DOHH2 (cell line): ENCODE data around the gene PLK4.

Experiments used
- H3F3A ChIP-seq: fragments of 200-600 bp; sonication (generic), shearing (Covaris generic); 2 replicates; pipeline ENCODE4 v1.6.0; 2016; ENCODE audit warnings: antibody characterized with exemption, mild to moderate bottlenecking; ENCODE audit not compliant: control insufficient read depth, insufficient read depth
- H3K27ac ChIP-seq: fragments of 200-600 bp; sonication (generic); 2 replicates; pipeline ENCODE4 v1.5.1; 2014; ENCODE audit warnings: low read depth, mild to moderate bottlenecking, low read length, moderate library complexity
- H3K27me3 ChIP-seq: fragments of 200-600 bp; sonication (generic); 2 replicates; pipeline ENCODE4 v1.6.1; 2014; ENCODE audit warnings: mild to moderate bottlenecking, low read length, mixed read lengths; ENCODE audit not compliant: control insufficient read depth
- H3K36me3 ChIP-seq: fragments of 200-600 bp; sonication (generic); 2 replicates; pipeline ENCODE4 v1.6.1; 2014; ENCODE audit warnings: mild to moderate bottlenecking, low read length, moderate library complexity, mixed read lengths; ENCODE audit not compliant: control insufficient read depth
- H3K4me1 ChIP-seq: fragments of 200-600 bp; sonication (generic); 2 replicates; pipeline ENCODE4 v1.6.1; 2014; ENCODE audit warnings: mild to moderate bottlenecking, low read length, mixed read lengths; ENCODE audit not compliant: control insufficient read depth
- H3K4me2 ChIP-seq: fragments of 200-600 bp; sonication (generic); 2 replicates; pipeline ENCODE4 v1.6.0; 2014; ENCODE audit warnings: mild to moderate bottlenecking, low read length, moderate library complexity
- H3K4me3 ChIP-seq: fragments of 200-600 bp; sonication (generic); 2 replicates; pipeline ENCODE4 v1.5.1; 2014; ENCODE audit warnings: mild to moderate bottlenecking, low read length, mixed read lengths
- H3K79me2 ChIP-seq: fragments of 200-600 bp; sonication (generic); 2 replicates; pipeline ENCODE4 v1.6.1; 2014; ENCODE audit warnings: mild to moderate bottlenecking, low read length, mixed read lengths; ENCODE audit not compliant: control insufficient read depth
- H3K9me2 ChIP-seq: fragments of 200-600 bp; sonication (generic); replicated peaks from 2 replicates; pipeline ENCODE4 v1.6.1; 2014; ENCODE audit warnings: mild to moderate bottlenecking, low read length, mixed read lengths; ENCODE audit not compliant: control insufficient read depth
- H3K9me3 ChIP-seq: fragments of 200-600 bp; sonication (generic); 2 replicates; pipeline ENCODE4 v1.6.1; 2014; ENCODE audit warnings: antibody characterized with exemption, low read length, mixed read lengths; ENCODE audit not compliant: control insufficient read depth, insufficient read depth
- H4K20me1 ChIP-seq: fragments of 200-600 bp; sonication (generic); 2 replicates; pipeline ENCODE4 v1.6.0; 2014; ENCODE audit warnings: low read depth, mild to moderate bottlenecking, antibody characterized with exemption, low read length, moderate library complexity; ENCODE audit not compliant: control insufficient read depth, insufficient read depth
- CTCF ChIP-seq: fragments of 200-600 bp; sonication (generic); IDR thresholded peaks from one replicate; pipeline ENCODE4 v1.5.1; 2014; ENCODE audit warnings: antibody characterized with exemption, mild to moderate bottlenecking, low read depth, low read length; ENCODE audit not compliant: poor library complexity, severe bottlenecking
- EZH2phosphoT487 ChIP-seq: fragments of 200-600 bp; sonication (generic); IDR thresholded peaks from 2 replicates; pipeline ENCODE4 v1.6.1; 2017; ENCODE audit warnings: borderline replicate concordance, mild to moderate bottlenecking, antibody characterized with exemption, low read length, moderate library complexity, mixed read lengths

PLK4 gene

GRCh38 chr4:127880763-127881562 is at the start of gene PLK4:
TSS of gene PLK4 (plus strand) at chr4:127880893. CDS start at chr4:127881135, 242 bp downstream.
- Histone ChIP-seq H4K20me1 (no peaks in the 10 kb centered on the region), H3K9me3 (no peaks in the 10 kb centered on the region), H3F3A (no peaks in the 10 kb centered on the region), H3K27me3 (no peaks in the 10 kb centered on the region), H3K4me1 (peaks cover 32% of the 10 kb centered on the region), H3K9me2 (no peaks in the 10 kb centered on the region), H3K79me2 (peaks cover 72% of the 10 kb centered on the region), H3K4me3 (peak within 1 kb of the TSS; percentile 84), H3K4me2 (peak within 1 kb of the TSS; percentile 72), H3K36me3 (peaks cover 51% of the 10 kb centered on the region), H3K27ac (peak within 1 kb of the TSS; percentile 72)
- TF ChIP-seq EZH2phosphoT487 (no peak), CTCF (no peak)

- Histone ChIP-seq H3K27ac (no peak overlapping the region), H4K20me1 (no peaks in the 10 kb centered on the region), H3K4me2 (no peak overlapping the region), H3K4me3 (no peak overlapping the region), H3K4me1 (peaks cover 7% of the 10 kb centered on the region), H3K9me3 (no peaks in the 10 kb centered on the region), H3K9me2 (no peaks in the 10 kb centered on the region), H3K27me3 (no peaks in the 10 kb centered on the region), H3K79me2 (no peaks in the 10 kb centered on the region), H3K36me3 (no peaks in the 10 kb centered on the region), H3F3A (no peaks in the 10 kb centered on the region)
- TF ChIP-seq CTCF = no peak
- TF ChIP-seq EZH2phosphoT487 = no peak
These were observed 48.1 kb upstream of the PLK4 start for GRCh38 chr4:127832585-127832984.

GRCh38 chr4:127843704-127844600 is 36.7 kb upstream of the PLK4 start:
- Histone ChIP-seq H3K4me1 (no peaks in the 10 kb centered on the region), H3K4me2 (no peak overlapping the region)
- TF ChIP-seq EZH2phosphoT487 (no peak), CTCF (no peak)

More at GRCh38 chr4:127843704-127844600, 36.7 kb upstream of the PLK4 start:
- peaks cover 6% of the 10 kb centered on the region; the same call in 1 of the 2 replicates for H3K9me3 ChIP-seq
- no peaks in the 10 kb centered on the region for H3K27me3 ChIP-seq
- H3K9me2 ChIP-seq = no peaks in the 10 kb centered on the region
- no peak overlapping the region for H3K27ac ChIP-seq
- peaks cover 8% of the 10 kb centered on the region; the same call in 1 of the 2 replicates for H3K79me2 ChIP-seq
- no peaks in the 10 kb centered on the region; the same call in 1 of the 2 replicates for H3K36me3 ChIP-seq
- H3F3A ChIP-seq = no peaks in the 10 kb centered on the region
- no peak overlapping the region for H3K4me3 ChIP-seq
- H4K20me1 ChIP-seq = no peaks in the 10 kb centered on the region
